HG03175 (cell line): ENCODE data around the gene AGAP1.
A peak's percentile ranks its signal among the peaks of the same experiment; 100 is the strongest.

Source experiments
- ATAC-seq: cut with Tn5 transposase; IDR thresholded peaks from one replicate; pipeline ENCODE4 v1.9.1; 2021; ENCODE audit warnings: mild to moderate bottlenecking, moderate library complexity; ENCODE audit not compliant: unreplicated experiment

AGAP1 gene

DNA sequence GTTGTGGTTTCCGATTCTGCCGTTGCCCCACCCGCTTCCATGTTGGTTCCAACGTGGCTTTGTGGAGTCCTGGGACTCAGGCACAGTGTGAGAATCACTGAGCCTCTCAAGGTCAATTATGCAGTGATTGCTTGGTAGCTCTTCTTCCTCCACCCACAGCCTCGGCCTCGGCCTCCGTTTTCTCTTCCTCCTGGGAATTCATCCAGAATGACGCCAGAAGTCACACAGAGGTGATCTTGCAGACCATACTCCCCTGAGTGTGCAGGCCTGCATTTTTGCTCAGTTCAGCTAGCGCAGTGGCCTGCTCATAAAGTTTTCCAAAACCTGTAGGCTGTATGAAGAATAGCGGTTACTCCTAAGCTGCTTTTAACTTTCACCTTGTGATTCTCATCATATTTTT lies 401.0 kb downstream of the AGAP1 start:
- no peak for ATAC-seq

DNA sequence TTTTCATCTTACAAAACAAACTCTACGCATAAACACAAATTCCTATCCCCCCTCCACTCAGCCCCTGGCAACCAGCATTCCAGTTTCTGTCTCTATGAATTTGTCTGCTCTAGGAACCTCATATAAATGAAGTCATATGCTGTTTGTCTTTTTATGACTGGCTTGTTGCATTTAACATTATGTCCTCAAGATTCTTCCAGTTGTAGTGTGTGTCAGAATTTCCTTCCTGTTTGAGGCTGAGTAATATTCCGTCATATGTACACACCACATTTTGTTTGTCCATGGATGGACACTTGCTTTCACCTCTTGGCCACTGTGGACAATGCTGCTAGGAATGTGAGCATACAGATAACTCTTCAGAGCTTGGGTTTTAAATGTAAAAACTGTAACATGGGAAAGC lies 402.2 kb downstream of the AGAP1 start:
- ATAC-seq, result no peak

DNA sequence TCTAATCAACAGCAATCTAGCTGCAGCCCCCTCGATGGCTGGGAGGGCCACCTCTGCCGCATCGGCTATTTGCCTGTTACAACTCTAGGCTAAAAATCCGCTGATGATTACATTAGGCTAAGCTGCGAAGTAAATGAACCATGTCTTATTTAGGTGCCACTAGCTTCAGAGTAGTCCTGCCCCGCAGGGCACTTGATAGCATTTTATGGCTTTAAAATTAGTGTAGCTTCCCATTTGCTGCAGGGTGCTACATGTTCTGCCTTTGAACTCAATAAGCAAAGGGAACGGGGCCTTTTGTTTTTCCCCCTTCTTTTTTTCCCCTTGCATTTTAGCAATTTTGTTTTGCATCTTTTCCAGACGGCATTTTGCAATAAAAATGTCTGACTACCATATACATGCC lies 404.1 kb downstream of the AGAP1 start:
- ATAC-seq, result no peak

DNA sequence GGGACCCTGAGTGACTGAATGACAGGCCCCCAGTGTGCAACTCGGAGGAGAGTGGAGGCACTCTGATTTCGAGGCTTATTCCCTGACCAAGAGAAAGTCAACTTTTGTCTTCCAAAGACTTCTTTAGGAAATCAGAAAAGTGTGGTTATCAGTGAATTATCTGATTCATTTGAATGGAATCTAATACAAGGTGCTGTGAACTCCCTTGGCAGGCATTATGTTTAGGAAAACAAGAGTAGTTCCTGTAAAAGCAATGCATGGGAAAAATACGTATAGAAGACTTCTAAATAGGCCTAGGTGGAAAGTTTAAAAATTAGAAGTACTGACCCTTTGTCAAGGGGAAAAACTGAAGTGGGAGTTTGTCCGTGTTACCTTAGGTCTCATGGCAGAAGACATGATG lies 404.9 kb downstream of the AGAP1 start:
- ATAC-seq, result no peak

DNA sequence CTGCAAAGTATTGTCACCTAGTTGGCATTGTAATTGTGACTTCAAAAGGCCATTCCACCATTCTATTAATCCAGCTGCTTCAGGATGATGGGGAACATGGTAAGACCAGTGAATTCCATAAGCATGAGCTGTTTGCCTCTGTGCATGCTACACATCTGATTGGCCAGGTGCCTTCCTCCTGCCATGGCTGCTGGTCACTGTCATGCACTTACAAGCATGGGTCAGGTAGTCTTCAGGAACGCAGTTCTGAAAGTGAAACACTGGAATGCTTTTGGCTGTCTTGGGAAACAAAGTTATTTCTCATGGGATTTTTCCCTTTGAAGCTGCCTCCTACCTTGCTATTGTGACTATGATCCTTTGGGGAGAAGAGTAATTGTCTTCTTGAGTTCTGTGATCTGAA lies 406.8 kb downstream of the AGAP1 start:
- no peak for ATAC-seq

DNA sequence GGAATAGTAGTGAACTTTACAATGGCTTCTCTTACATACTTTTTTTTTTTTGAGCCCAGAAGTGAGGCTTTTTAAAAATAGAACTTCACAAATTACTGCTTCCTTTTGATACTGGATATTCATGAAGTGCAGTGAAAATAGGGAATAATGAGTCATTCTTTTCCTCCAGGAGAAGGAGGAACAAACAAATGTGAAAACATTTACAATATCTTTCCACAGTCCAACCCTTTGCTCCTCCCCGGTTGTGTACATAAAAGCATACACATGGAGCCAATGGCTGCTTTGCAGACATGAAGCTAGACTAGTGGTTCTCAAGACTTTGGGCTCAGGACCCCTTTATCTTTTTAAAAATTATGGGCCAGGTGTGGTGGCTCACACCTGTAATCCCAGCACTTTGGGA lies 407.4 kb downstream of the AGAP1 start:
- ATAC-seq, result no peak

DNA sequence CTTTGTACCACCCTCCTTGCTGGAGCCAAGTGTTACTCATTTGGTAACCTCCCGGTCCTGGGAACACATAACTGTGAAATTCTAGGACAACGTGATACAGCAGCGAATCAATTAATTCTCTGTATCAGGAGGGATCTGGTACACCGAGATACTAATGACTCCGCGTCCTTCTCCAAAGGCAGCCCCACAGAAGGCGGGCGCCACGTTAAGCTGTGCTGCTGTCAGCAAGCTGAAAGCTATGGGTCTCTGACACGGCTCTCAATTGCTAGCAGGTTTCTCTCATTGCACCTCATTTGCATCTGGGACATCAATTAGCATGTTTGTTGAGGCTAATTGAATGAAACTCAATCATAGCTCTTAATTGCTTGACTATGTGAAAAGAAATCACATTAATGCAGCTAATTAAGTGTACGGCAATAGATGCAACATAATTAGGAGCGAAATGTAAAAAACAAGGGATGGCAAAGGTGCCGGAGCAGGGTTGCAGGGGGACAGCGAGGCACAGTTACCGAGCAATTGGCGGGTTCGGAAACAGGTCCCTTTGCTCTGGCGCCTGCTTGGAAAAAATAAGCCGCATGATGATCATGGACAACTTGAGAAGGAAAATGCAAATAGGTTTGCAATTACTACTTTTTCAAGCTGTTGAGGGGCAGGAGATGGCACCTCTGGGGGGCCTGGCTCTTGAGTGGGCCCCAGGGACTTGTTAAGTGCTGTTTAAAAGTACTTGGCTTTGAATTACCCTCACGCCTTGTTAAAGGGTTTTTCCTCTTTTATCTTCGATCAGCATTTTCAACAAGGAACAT lies 410.1 kb downstream of the AGAP1 start:
- no peak for ATAC-seq

DNA sequence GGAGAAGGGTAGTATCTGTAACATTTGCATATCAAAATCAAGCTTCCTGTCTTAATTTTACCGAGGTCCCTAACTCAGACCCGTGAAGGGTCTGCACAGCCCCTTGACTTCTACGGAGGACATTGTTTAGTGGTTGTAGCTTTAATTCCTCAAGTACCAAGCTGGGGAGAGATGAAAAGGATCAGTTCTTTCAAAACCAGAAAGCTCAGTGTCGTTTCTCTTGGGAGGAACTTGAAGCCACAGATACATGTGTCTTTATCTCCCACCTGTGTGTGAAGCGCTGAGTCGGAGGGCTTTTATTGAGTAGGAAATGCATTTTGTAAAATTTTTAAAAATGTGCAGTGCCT lies 410.7 kb downstream of the AGAP1 start:
- no peak for ATAC-seq

DNA sequence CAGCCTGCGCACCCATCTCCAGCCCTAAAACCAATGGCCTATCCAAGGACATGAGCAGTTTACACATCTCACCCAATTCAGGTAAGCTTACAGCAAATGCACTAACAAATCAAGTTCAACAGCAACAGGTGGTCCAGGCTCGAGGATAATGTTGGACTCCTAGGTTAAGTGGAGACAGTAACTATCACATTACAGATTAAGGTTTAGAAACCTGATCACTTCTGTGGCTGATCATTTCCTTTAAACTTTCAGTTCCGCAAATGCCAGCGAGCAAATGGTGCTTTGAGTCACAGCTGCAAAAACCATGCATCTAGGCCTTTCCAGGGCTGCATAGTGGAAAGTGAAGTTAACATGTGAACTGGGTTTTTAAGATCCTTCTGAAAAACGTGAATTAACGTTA lies 415.0 kb downstream of the AGAP1 start:
- peak; percentile 94 for ATAC-seq

DNA sequence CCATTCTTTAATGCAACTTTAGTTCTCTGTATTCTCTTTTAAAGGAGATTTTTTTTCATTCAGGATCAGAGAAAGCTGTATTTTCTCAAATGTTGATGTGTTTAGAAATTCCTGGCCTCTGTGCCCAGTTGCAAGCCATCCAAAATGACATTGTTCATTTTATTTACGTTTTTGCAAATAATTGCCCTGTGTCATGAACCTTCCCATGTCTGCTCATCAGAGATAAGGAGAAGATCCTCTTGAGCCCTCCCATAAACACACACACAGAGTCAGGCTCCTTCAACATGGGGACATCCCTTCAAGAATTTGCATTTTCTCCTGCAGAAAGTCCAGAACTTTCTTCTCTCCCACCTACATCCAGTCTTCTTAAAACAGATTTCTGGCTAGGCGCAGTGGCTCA lies 415.5 kb downstream of the AGAP1 start:
- no peak for ATAC-seq

DNA sequence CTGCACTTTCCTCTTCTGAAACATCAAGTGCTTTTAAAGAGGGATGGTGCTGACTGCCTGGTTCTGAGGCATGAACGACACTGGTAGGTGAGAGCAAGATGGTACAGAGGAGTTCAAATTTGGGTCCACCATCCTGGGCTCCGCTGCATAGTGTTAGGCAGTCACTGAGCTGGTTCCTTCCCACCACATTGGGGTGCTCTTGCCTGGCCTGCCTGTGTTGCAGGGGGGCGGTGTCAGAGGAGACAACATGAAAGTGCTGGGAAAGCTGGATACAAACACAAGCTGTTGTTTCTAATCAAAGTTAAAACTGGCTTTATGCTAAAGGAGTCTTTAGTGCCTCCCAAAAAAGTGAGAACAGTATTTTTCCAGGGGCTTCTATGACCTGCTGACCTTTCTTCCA lies 416.2 kb downstream of the AGAP1 start:
- no peak for ATAC-seq

DNA sequence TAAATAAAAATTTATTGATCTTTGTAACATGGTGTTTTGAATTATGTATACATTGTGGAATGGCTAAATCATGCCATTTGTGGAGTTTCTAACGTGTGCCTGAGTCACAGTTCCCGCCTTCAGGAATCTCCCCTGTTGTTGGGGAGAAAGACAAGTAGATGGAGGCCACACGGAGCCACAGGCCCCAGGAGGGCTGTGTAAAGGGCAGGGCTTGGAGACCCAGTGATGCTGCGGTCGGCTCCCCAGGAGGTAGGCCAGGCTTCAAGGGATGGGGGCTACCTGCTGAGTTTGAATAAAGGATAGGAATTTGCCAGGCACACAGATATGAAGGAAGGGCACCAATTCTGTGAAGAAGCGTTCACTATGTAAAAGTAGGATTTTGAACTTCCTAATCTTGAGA lies 417.3 kb downstream of the AGAP1 start:
- ATAC-seq, result no peak

DNA sequence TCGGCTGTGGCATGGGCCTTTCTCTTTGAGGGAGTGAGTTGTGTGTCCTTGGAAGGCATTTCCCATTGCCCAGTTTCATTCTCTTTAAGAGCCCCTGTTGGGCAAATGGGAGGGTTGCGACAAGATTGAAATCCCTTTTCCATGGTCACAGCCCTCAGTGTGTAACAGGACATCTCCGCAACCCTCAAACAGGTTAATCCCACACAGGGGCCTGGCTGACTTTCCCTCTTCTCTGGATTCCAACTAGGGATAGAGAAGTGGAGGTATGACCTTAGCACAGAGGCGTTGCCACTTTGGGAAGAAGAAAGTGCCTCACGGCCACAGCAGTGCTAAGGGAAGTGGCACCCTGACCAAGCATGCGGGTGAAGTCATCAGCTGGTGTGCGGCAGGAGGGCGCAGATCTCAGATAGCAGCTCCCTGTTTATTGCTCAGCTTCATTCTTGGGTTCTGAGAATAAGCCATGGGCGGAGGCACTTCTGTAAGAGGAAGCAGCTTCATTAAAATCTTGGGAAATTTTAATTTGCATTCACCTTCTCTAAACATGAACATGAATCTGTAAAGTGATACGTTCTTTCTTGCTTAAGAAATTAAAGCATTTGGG lies 417.9 kb downstream of the AGAP1 start:
- ATAC-seq, result no peak

DNA sequence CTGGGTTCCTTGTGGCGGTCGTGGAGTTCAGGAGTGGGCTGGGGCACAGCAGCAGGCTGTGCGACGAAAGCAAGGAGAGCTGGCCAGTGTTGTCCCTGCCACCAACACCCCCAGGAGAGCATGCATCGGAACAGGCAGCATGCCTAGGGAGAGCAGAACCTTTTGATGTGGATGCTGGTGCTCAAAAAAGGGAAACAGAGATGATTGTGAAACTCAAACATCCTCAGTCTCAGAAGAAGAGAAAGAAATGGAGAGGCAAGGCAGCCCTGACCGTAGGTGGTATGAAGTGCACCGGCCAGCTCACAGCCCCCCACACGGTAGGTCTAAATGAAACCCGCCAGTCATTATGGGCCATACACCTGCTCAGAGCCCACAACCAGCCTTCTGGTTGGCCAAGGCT lies 420.9 kb downstream of the AGAP1 start:
- ATAC-seq, result no peak

DNA sequence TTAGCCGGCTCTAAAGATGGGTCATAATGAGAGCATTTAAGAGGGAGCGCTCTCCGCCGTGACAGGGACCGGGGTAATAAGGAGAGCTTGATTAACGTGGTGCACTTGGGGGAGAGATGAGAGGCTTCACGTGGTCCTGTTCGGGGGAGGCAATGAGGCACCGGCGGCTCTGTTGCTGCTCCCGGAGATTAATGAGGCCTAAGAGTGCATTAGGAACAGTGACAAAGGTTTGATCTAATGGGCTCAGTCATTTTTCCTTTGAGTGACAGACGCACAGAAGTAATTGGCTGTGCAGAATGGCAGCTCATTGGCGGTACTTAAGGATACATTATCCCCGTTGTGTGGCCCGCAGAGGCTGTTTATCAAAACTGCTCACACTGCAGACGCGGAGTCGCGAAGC lies 423.7 kb downstream of the AGAP1 start:
- ATAC-seq, result no peak

DNA sequence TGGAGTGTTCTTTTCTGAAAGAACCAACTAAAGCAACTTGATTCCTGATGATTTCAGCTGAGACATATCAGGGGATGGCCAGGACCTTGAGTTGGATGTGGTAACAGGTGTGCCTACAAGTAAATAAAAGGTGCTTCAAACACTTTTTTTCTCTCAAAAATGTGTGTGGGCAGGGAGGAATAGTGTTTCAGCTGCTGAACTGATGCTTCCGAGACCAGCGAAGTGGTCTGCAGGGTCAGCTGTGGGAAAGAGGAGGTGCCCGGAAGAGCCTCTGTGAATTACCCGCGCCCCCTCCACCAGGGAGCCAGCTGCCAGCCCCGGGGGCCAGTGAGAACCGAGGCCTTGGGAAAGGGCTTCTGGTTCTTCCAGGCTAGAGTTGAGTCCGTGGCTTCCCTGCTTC lies 425.0 kb downstream of the AGAP1 start:
- ATAC-seq, result no peak

DNA sequence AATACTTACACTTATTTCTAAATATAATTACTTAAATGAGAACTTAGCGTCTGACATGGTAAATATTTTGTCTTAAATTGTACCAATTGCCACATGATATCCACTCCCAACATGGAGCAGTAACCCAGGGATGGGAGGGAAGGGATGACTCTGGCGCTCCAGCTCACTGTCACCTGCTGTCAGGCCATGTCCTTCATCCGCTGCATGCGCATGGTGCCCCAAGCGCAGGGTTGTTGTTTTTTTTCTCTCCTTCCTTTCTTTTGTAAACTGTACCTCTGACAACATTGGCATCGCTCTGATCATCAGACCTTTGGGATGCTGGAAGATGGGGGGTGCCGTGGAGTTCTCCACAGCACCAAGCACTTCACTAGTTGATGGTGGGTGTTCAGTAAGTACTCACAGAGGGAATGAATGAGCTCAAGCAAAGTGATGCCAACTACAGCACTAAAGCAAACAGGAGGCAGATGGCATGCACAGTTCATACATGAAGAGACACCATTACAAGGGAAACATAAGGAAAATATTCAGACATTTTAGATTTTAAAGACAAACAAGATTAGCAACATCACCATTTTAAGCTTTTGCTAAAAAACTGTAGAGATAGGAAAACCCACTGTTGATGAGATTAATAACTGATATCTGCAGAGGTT lies 426.5 kb downstream of the AGAP1 start:
- ATAC-seq, result no peak

DNA sequence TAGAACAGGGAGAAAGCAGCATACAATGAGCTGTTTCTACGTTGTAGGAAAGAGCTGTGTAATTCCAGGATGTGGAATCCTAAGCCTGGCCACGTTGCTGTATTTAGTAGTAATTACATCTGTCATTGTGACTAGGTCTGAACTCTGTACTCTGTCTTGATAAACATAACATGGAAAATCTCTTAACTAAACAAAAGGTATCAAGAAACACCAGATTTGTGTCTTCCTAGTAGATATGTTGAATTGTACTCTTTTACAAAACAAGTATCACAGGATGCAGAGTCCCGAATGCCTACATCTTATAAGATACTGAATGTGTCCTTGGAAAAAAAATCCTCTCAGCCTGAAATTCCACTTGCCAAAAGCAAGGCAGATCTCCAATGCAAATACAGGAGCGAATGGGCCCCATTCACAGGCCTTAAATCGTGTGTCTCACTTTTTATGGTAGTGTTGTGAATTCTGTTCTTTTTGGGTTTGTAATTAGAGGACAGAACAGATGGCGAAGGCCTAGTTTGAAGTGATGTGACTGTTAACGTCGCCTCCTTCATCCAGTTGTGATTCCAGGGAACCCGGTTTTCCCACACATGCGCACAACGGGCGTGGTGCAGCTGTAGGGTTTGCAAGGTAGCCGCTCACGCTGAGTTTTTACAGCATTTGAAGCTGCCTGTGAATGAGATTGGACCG lies 427.8 kb downstream of the AGAP1 start:
- ATAC-seq, result no peak

DNA sequence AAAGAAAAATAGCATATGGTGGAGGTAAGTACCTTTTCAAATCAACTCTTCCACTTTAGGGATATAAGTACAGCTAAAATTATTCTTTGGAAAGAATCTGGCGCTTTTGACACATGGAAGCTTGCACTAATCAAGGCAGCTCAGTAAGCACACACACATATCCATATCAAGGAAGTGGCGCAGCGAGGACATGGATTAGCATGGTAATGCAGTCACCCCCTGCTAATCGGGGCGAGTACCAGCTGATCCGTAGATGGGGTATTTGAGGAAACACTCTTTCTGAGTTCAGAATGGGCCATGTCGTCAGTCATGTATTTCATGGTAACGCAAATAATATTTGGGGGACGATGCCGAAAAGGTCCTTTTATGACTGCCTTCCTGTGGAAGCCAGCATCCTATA lies 429.0 kb downstream of the AGAP1 start:
- no peak for ATAC-seq

DNA sequence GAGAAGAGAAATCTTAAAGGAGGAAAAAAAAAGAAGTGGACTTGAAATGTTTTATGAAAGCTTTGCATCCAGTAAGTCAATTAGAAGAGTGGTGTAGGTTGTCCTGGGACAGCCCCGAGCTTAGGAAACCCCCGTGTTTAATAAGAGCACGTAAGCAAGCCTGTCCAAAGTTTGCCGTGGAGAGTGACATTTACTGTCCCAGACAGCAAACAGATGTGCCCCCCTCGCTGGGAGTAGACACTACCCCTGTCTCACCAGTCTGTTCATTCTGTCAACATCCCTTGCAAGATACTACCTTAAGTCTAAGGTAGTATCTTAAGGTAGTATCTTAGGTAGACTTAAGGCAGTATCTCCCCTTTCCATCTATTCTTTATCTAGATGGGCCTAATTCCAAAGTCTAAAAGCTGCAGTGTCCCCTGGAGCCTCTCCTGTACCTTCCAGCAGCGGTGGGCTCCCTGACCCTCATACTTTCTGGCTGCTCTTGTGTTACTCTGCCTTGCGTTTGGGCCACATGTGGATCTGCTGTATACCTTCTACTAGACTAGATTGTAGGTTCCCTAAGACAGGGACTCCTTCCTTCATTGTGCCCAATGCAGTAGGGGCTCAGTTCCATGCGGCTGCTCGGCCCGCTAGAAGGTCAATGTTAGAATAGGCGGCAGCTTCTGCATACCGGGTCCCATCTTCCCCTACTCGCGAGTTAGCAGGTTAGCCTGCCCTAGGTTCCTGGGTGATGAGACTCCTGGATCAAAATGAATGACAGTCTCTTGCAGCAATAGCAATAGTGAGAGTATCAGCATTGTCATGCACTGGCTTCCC lies 430.2 kb downstream of the AGAP1 start:
- ATAC-seq, result no peak

DNA sequence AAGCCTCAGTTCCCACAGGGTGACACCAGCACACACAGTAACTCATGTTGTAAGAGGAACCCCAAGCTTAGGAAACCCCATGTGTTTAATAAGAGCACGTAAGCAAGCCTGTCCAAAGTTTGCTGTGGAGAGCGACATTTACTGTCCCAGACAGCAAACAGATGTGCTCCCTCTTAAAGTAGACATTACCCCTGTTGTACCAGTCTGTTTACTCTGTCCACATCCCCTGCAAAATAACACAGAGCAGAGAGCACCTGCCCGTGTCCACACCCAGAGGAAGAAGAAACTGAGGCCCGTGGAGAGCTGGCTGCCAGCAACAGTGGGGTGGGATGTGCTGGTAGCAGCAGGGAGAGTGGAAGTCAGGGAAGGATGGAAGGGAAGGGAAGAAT lies 430.8 kb downstream of the AGAP1 start:
- no peak for ATAC-seq
